Measurements from ENCODE around the gene STYK1. TPM values are rescaled to one million over a fixed set of nuclear protein-coding genes. Genes with fewer than 3 reads are reported as not detected.

The STYK1 gene
- total and polyA plus RNA-seq, 12 donors = 0.08 to 0.13 (median 0.10) TPM; not detected in 9

DNA sequence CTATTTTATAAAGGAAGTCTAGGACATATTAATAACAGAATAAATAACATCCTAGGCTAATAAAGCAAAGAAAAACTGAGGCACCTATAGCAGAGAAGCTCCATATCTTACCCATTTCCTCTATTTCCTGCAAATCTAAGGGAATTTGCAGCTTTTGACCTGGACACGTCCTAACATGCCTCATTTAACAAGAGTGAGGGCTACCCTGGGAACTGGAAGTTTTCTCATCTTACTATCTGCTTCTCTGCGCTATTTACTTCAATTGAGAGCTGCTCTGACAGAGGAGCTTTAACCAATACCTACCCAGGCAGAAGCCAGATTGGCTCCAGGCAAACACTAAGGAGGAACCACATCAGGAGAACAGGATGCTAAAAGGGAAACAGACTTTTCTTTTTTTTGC is 43.6 kb upstream of the STYK1 start:
- H3K4me3 ChIP-seq = no peak overlapping the region

DNA sequence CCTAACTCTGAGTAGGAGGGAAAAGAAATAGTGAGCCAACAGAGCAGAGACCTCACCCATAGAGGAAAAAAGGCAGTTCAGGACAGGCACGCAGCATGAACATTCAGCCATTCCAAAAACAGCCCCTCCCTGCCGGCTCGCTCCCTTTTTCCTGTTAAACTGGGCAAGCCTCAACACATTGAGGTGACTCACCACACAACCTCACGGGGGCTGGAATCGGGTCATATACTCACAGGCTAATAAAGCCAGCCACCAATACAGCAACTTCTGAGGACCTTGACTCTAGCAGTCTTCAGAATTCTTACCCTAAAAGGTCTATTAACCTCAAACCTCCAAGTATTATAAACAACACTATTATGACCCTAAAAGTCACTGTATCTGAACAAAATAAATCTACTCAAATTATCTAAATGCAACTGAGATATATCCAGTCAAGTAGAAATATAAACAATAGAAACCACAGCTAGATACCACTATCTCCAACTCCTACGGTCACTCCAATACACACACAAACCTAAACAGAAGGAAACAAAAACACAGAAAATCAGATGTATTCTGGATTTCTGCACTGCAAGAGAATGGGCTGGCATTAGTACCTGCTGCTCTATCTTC is 43.0 kb upstream of the STYK1 start:
- intact Hi-C loops (cut with DNase I) = no loop called here
- H3K36me3 ChIP-seq (replicated peaks in 1 of 2) = peaks cover 0 to 39% of the 10 kb centered on the region in 2 donors
- whole genome bisulfite sequencing, 4 donors = 15 to 34% (median 21%) methylated on average over 6 of the region's 6 CpGs

More for the DNA sequence above, 43.6 kb upstream of the STYK1 start:
- intact Hi-C loops (cut with DNase I) = no loop called here
- Histone ChIP-seq H3K36me3 (replicated peaks in 1 of 2) (peaks cover 0 to 33% of the 10 kb centered on the region in 2 donors), H3K27me3 (no peaks in the 10 kb centered on the region), H3K27ac (peak overlapping the region in 3 of 5 donors; percentile 8 to 56 (median 45)), H3K4me1 (replicated peaks in 1 of 2) (peaks cover 38 to 53% of the 10 kb centered on the region in 2 donors), H3K9me3 (replicated peaks in 1 of 3) (no peaks in the 10 kb centered on the region)
- DNase-seq = no peak
- TF ChIP-seq POLR2A (IDR thresholded peaks at IDR 0.05) = no peak
- TF ChIP-seq, protein P1, sequence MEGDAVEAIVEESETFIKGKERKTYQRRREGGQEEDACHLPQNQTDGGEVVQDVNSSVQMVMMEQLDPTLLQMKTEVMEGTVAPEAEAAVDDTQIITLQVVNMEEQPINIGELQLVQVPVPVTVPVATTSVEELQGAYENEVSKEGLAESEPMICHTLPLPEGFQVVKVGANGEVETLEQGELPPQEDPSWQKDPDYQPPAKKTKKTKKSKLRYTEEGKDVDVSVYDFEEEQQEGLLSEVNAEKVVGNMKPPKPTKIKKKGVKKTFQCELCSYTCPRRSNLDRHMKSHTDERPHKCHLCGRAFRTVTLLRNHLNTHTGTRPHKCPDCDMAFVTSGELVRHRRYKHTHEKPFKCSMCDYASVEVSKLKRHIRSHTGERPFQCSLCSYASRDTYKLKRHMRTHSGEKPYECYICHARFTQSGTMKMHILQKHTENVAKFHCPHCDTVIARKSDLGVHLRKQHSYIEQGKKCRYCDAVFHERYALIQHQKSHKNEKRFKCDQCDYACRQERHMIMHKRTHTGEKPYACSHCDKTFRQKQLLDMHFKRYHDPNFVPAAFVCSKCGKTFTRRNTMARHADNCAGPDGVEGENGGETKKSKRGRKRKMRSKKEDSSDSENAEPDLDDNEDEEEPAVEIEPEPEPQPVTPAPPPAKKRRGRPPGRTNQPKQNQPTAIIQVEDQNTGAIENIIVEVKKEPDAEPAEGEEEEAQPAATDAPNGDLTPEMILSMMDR (IDR thresholded peaks at IDR 0.05) = no peak
- WGBS, 4 donors = 43 to 61% (median 56%) methylated on average over 2 of the region's 2 CpGs

DNA sequence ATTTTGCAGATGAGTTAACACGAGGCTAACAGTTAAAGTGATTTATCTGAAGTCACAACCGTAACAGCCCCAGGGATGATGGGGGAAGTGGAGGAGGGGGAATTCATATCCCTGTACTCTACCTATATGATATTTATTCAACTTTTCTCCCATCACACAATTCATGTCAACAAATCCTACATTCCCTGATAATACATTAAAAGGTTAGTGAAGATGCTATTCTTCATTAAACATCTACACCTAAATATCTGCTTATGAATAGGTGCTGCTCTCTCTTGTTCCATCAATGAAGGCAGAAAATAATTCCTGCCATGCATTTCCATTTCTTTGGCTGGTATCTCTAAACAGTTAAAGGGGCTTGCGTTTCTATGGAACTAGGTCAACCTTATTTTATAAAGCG is 42.4 kb upstream of the STYK1 start:
- H3K27me3 ChIP-seq = no peaks in the 10 kb centered on the region
- TF ChIP-seq POLR2A (IDR thresholded peaks at IDR 0.05) = no peak
- TF ChIP-seq, protein P1 (IDR thresholded peaks at IDR 0.05) = no peak
- peak overlapping the region in 3 of 5 donors; percentile 21 to 56 (median 45) for H3K27ac ChIP-seq
- H3K4me3 ChIP-seq = no peak overlapping the region
- no peaks in the 10 kb centered on the region for H3K9me3 ChIP-seq (replicated peaks in 1 of 3)
- H3K36me3 ChIP-seq (replicated peaks in 1 of 2) = peaks cover 0 to 45% of the 10 kb centered on the region in 2 donors
- DNase-seq = no peak
- intact Hi-C loops (cut with DNase I) = no loop called here
- H3K4me1 ChIP-seq (replicated peaks in 1 of 2) = peaks cover 34 to 49% of the 10 kb centered on the region in 2 donors
- 44 to 53% (median 46%) methylated on average over 4 of the region's 4 CpGs for WGBS, 4 donors

More for the DNA sequence above, 43.0 kb upstream of the STYK1 start:
- Histone ChIP-seq H3K27ac (peak overlapping the region in 4 of 5 donors; percentile 8 to 56 (median 33)), H3K9me3 (replicated peaks in 1 of 3) (no peaks in the 10 kb centered on the region), H3K4me3 (no peak overlapping the region), H3K4me1 (replicated peaks in 1 of 2) (peaks cover 38 to 53% of the 10 kb centered on the region in 2 donors), H3K27me3 (no peaks in the 10 kb centered on the region)
- DNase-seq = peak; percentile 75 to 92 (median 91)
- TF ChIP-seq POLR2A (IDR thresholded peaks at IDR 0.05) = peak in 1 of 2 donors; percentile 56
- TF ChIP-seq, protein P1 (IDR thresholded peaks at IDR 0.05) = no peak

DNA sequence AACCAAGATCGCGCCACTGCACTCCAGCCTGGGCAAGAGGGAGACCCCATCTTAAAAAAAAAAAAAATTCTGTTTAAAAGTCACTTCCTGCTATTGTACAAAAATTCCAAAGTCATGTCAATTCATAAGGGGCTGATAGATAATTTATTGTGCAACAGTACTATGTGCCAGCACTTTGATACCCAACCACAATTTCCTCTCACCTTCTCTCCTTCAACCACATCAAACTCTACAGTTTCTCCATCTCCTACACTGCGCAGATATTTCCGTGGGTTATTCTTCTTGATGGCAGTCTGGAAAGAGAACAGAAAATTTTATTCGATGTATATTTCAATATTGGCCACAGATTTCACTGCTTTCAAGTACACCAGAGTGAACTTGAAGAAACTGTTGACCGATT is 41.6 kb upstream of the STYK1 start:
- Histone ChIP-seq H3K9me3 (replicated peaks in 1 of 3) (no peaks in the 10 kb centered on the region), H3K4me3 (no peak overlapping the region), H3K27me3 (no peaks in the 10 kb centered on the region), H3K36me3 (replicated peaks in 1 of 2) (peaks cover 0 to 50% of the 10 kb centered on the region in 2 donors), H3K4me1 (replicated peaks in 1 of 2) (peaks cover 28 to 42% of the 10 kb centered on the region in 2 donors), H3K27ac (no peak overlapping the region)
- TF ChIP-seq, protein P1 (IDR thresholded peaks at IDR 0.05) = no peak
- no peak for TF ChIP-seq POLR2A (IDR thresholded peaks at IDR 0.05)
- intact Hi-C loops (cut with DNase I) = no loop called here
- 92 to 98% (median 93%) methylated on average over 6 of the region's 6 CpGs for WGBS, 4 donors
- DNase-seq = no peak
